H4 (cell line): ENCODE data around the gene CACNA2D3. TPM values are rescaled to one million over a fixed set of nuclear protein-coding genes. Genes with fewer than 3 reads are reported as not detected.
"Not testable (repeated sequence)": the region's sequence is repeated elsewhere in the genome, so short reads cannot be mapped to it uniquely, and the experiment has no call there.

ENCODE experiments used
- DNase-seq: peaks from one replicate; pipeline ENCODE4 v3.0.0-alpha.2; 2015; ENCODE audit warnings: low spot score
- total RNA-seq: library from RNA; depleted of rRNA; stranded (reverse); fragments of >200 nt; shearing (Covaris generic); gene quantifications from 2 replicates; pipeline ENCODE4 v1.2.3, GENCODE V29; 2014

The CACNA2D3 gene
- total RNA-seq, 1 experiment from 2014 or later, result 4.3 TPM

- no peak for DNase-seq
These were observed 507.8 kb downstream of the CACNA2D3 start for GRCh38 chr3:54630101-54630623.

GRCh38 chr3:54631001-54631400 lies 508.6 kb downstream of the CACNA2D3 start:
- not testable (repeated sequence) for DNase-seq

GRCh38 chr3:54631516-54632325 lies 509.4 kb downstream of the CACNA2D3 start:
- no peak for DNase-seq

- no peak for DNase-seq
These were observed 509.9 kb downstream of the CACNA2D3 start for GRCh38 chr3:54632326-54632665.

GRCh38 chr3:54632834-54633233 lies 510.5 kb downstream of the CACNA2D3 start:
- no peak for DNase-seq

GRCh38 chr3:54633444-54634121 lies 511.2 kb downstream of the CACNA2D3 start:
- DNase-seq, result no peak

GRCh38 chr3:54634122-54634469 lies 511.7 kb downstream of the CACNA2D3 start:
- DNase-seq, result no peak

- not testable (repeated sequence) for DNase-seq
These were observed 517.5 kb downstream of the CACNA2D3 start for GRCh38 chr3:54639790-54640372.

- DNase-seq, result no peak
These were observed 519.1 kb downstream of the CACNA2D3 start for GRCh38 chr3:54641226-54642014.

- DNase-seq, result no peak
These were observed 519.8 kb downstream of the CACNA2D3 start for GRCh38 chr3:54642147-54642546.

- DNase-seq, result no peak
These were observed 525.4 kb downstream of the CACNA2D3 start for GRCh38 chr3:54647721-54648120.

- no peak for DNase-seq
These were observed 527.2 kb downstream of the CACNA2D3 start for GRCh38 chr3:54649551-54649950.

GRCh38 chr3:54653456-54654195 lies 531.3 kb downstream of the CACNA2D3 start:
- DNase-seq, result no peak

- no peak for DNase-seq
These were observed 532.4 kb downstream of the CACNA2D3 start for GRCh38 chr3:54654776-54655175.

- no peak for DNase-seq
These were observed 537.0 kb downstream of the CACNA2D3 start for GRCh38 chr3:54659347-54659746.

GRCh38 chr3:54660714-54661132 lies 538.4 kb downstream of the CACNA2D3 start:
- DNase-seq, result no peak

GRCh38 chr3:54661151-54661550 lies 538.8 kb downstream of the CACNA2D3 start:
- no peak for DNase-seq

GRCh38 chr3:54663501-54664011 lies 541.2 kb downstream of the CACNA2D3 start:
- no peak for DNase-seq

GRCh38 chr3:54665016-54665600 lies 542.8 kb downstream of the CACNA2D3 start:
- DNase-seq, result no peak

GRCh38 chr3:54668236-54668635 lies 545.9 kb downstream of the CACNA2D3 start:
- DNase-seq, result no peak
